NCI-H2196 treated with DMSO at 0.1 percent for 48 hours (cell line): ENCODE results near the gene PDE10A.

ENCODE experiments used
- DNase-seq: peaks from one replicate; lab custom pipeline; 2025; ENCODE audit not compliant: unreplicated experiment; lab: John Stamatoyannopoulos, UW

Gene PDE10A

DNA sequence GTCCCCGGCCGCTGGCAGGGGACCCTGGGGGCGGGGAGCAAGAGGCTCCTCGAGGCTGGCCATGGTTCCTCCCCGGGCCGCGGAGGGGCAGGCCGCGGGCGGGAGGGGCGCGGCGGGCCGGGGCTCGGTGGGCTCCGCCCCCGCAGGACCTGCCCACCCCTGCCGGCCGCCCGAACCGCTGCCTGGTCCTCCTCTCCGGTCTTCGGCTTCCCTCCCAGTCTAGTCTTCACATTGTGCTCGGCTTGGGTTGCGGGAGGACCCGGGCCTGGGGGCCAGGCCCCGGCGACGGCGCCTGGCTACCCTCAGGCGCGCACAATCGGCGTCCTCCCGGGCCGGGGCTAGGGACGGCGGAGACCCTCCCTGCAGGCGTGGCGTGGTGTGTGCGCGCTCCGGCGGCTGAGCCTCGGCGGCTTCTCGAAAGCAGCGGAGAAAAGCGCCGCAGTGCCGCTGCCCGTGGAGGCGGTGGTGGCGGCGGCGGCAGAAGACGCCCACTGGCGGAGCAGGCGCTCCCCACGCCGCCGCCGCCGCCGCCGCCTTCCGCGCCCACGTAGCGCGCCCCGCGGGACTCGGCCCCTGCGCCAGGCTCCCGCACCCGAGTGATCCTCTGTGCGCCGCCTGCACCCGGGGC is at the start of gene PDE10A:
Gene PDE10A (minus strand): TSS at position 493 of the 628 bp plus-strand sequence. CDS start 430 bp downstream, at position 63.
- no peak for DNase-seq

DNA sequence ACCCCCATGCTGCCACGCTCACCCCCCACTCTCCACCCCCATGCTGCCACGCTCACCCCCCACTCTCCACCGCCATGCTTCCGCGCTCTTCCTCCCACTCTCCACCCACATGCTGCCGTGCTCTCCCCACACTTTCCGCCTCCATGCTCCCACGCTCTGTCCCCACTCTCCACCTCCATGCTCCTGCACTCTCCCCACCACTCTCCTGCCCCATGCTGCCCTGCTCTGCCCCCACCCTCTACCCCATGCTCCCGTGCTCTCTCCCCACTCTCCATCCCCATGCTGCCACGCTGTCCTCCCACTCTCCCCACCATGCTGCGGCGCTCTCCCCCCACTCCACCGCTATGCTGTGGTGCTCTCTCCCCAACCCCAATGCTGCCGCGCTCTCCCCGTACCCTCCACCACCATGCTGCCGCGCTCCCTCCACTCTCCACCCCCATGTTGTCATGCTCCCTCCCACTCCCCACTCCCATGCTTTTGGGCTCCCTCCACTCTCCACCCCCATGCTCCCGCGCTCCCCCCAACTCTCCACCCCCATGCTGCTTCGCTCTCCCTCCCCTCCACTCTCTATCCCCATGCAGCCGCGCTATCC is 46.0 kb upstream of the PDE10A start:
- DNase-seq = no peak

- no peak for DNase-seq
These were observed 44.2 kb upstream of the PDE10A start for GRCh38 chr6:165707067-165707853.

DNA sequence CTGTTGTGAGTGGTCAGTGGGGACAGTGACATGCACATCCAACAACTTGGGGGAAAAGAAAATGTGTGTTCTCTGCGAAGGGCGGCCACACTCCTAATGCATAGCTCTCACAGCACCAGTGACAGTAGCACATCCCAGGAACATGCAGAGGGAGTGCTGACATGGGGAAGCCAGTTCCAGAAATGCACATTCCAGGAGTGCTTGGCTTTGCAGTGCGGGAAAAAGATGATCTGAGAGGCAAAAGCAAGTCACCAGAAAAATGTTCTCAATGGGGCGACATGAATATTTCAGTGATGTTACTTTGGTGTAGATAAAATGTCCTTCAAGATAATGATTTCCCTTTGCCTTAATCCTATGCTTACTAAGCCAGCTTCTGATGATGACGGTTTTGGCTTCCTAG is 42.9 kb upstream of the PDE10A start:
- DNase-seq = no peak

DNA sequence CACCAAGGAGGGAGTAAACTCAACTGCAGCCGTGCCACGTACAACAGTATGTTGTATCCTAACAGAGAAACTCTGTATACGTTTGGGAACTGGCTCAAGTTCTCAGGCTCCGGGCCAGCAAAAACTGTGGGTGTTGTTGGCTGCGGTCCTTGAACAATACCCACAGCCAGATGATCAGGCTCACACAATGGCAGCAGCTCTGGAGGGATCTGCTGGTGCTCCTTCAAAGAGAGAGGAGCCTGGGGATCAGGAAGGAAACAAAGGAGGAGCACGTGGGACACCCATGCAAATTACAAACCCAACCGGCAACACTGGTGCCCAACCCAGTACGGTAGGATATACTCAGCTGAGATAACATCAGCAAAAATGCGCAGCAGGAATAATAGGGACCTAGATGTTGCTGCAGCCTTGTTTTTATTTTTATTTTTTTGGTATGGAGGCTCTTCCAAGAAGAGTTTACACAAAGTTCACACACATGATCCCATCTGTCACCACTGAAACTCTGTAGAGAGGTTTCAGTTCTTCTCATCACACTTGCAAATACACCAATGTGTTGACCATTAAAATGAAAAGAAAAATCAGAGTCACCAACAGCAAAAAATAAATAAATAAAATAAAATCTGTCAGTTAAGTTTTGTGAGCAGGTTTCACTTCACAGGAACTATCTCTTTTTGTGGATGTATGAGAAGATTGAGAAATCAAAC is 41.2 kb upstream of the PDE10A start:
- DNase-seq = no peak

GRCh38 chr6:165702669-165703068 is 39.6 kb upstream of the PDE10A start:
- DNase-seq = no peak

GRCh38 chr6:165701564-165702354 is 38.7 kb upstream of the PDE10A start:
- DNase-seq = no peak

DNA sequence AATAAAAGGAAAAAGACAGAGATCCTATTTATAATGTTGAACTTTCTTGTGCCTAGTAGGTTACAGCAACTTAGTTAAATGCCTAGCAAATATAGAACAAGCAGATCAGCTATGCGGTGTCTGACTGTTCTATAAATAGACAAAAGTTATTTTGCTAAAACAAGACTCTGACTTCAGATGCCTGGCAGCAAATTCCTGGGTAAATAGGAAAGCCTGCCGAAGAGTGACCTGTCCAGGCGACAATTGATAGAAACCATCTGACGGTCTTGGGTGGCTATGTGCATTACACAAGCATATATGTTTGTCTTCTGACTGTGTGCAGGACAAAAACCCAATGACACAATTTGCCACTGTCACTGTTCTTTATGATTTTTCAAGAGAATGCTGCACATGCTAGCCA is 38.0 kb upstream of the PDE10A start:
- DNase-seq = no peak

- DNase-seq = no peak
These were observed 35.8 kb upstream of the PDE10A start for GRCh38 chr6:165698868-165699267.

- no peak for DNase-seq
These were observed 34.1 kb upstream of the PDE10A start for GRCh38 chr6:165697171-165697570.

- DNase-seq = no peak
These were observed 32.9 kb upstream of the PDE10A start for GRCh38 chr6:165695722-165696515.

GRCh38 chr6:165694296-165694695 is 31.3 kb upstream of the PDE10A start:
- no peak for DNase-seq

DNA sequence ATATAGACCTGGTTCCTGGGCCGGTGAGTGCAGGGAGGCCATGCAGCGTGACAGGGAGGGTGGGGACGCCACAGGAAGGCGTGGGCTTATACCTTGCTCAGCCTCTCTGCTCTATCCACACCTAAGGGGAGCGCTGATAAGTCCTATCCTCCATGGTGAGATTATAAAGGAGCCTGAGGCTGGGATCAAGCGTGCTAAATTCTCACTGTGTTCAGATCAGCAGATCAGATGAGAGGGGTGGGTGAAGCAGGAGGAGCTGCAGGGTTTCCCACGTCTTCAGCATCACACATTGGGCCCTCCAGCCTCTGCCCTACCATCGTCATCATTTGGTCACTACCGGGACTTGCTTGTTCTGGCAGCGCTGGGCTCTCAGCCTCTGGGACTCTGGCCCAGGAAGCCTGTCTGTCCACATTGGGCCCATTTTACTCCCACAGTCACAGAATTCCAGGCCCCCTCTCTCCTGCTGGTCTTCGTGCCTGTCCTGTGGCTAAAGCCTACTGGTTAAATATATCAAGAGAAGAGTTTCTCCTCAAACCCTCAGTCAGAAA is 29.1 kb upstream of the PDE10A start:
- DNase-seq = no peak

GRCh38 chr6:165689699-165690098 is 26.7 kb upstream of the PDE10A start:
- no peak for DNase-seq

DNA sequence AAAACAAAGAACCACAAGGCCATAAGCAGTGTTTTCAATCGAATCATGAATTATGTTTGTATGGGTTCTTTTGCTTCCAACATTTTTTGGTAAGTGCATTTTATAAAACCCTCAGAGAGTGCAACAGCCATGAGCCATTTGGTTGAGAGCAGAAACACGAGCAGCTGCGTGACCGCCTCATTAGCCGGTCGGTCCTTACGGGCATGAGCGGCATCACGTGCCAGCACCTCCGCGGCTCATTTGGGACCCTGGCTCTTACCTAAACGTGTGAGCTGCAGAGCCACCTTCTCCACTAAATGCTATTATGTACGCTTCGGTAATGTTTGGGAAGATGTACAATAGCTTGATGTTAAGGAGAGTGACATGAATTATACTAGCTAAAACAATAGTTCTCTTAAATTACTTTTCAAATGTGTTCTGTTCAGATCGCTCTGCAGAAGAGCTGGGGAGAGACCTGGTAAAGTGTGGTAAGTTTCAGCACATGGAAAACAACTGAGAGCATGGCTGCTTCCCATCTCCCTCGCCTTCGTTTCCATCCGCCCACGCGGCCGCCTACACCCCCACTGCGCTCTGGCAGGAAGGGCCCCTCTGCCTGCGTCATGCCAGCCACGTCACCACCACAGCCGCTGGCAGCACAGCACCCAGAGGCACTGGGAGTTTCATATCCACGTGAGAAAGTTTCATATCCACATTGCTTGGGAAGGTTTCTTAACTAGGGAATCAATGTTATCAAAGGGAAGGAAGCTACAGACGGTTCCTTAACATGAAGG is 23.7 kb upstream of the PDE10A start:
- no peak for DNase-seq

GRCh38 chr6:165685302-165685701 is 22.3 kb upstream of the PDE10A start:
- DNase-seq = no peak

GRCh38 chr6:165684333-165684732 is 21.3 kb upstream of the PDE10A start:
- DNase-seq = no peak

DNA sequence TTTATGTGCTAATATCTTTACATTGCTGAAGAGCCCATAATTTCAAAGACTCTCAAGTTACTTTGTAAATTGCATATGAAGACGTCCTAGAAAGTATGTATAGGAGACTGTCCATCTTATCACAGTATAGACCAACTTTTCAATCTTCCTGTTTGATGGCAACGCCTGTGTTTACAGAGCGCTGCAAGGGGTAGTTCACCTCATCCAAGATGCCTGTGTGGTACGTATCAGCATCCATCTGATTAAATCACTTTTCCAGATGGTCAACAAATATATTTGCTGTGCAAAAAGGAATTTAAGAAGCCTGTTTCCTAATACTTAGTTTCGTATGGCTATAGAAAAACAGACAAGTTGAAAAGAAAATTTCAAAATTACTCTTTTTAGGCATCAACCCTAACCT is 17.9 kb upstream of the PDE10A start:
- DNase-seq = no peak

- DNase-seq = no peak
These were observed 16.3 kb upstream of the PDE10A start for GRCh38 chr6:165679326-165679725.
